Activated T-cell treated with anti-CD3 and anti-CD28 coated beads for 48 hours (primary cell): ENCODE measurements around the gene ITGB3.

ENCODE experiments used
- DNase-seq: peaks from one replicate; pipeline ENCODE4 v3.0.0-alpha.2; 2020; ENCODE audit warnings: low read depth

Gene ITGB3

DNA sequence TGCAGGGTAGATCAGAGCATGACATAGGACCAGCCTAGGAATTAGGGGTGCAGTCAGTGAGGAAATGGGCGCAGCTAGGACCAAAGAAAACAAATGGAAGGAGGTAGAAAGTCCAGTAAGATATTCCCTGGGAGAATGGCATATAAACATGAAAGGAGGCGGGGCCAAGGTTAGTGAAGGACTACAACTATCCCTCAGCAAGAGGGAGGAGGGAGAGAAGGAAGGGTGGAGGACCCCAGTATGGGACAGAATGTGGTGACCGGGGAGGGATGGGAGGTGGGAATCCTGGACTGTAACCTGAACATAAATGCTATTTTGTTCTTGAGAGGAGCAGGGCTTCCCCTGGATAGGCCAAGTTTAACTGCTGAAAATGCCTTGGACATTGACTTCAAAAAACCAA lies 22.8 kb downstream of the ITGB3 start:
- DNase-seq, result no peak

DNA sequence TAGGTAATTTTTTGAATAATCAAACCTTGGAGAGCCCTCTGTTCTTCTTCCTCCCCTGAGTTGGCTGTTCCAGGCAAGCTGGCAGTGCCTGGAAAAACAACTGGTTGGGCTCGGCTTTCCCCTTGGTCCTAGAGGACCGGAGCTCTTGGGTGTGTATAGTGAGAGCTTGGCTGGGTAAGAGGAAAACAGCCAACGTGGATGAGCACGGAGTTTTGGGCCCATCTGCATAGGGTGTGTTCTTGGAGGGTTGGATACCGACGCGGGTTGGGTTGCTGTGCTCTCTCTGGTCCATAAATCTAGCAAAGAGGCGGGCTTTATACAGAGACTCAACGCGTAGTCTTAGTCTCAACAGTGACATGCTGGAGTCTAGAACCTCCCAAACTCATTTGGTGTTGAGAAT lies 23.2 kb downstream of the ITGB3 start:
- DNase-seq, result no peak

DNA sequence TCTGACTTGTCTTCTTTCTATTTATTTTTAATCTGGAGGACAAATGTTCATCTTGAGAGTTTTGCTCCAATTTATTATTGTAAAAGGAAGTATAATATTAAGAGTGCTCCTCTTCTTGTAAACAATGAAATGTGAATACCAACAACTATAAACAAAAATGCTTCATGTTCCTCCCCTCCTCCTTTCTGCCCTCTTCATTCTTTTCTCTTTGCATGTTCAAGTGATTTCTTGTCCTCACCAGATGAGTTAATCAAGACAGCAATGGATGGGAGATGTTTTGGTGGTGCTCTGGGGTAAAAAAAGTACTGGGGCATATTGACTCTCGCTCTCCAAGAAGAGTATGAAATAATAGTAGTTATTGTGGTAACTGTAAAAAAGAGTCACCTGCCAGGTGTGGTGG lies 24.3 kb downstream of the ITGB3 start:
- DNase-seq, result no peak

DNA sequence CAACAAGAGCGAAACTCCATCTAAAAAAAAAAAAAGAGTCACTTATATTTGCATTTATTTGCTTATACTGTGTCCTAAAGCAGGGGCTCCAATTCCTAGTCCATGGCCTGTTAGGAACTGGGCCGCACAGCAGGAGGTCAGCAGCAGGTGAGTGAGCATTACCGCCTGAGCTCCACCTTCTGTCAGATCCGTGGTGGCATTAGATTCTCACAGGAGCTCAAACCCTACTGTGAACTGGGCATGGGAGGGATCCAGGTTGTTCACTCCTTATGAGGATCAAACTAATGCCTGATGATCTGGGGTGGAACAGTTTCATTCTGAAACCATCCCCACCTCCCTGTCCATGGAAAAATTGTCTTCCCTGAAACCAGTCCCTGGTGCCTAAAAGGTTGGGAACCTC lies 24.9 kb downstream of the ITGB3 start:
- no peak for DNase-seq

DNA sequence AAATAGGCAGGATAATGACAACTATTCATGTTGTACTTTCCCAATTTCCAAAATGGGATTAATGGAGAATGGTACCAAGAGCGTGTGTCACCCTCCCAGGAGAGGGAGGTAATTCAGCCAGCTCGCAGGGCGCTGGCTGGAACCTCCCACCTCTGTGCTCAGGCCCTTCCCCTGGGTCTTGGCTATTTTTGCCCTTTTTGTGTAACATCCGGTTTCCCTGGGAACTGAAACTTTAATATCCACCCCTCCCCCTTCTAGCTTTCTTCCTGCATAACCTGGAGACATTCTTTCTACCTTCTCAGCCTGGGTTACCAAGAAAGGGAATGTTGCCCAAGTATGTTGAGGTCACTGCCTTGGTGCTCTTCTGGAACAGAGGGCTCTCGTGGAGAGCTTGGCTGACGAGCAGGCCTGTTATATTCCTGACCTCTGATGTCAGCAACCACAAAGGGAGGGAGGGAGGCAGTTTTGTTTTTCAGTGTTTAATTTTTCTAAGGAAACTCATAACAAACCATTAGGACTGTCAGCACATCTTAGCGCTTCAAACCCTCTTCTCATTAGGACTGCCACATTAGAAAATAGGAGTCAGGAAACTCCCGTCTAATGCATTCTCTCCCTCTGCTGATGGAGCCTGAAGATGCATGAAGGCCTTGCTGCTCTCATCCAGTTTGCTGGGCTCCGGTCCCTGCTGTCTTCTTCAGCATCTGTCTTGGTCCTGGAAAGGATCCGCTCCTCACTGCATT lies 25.6 kb downstream of the ITGB3 start:
- no peak for DNase-seq

DNA sequence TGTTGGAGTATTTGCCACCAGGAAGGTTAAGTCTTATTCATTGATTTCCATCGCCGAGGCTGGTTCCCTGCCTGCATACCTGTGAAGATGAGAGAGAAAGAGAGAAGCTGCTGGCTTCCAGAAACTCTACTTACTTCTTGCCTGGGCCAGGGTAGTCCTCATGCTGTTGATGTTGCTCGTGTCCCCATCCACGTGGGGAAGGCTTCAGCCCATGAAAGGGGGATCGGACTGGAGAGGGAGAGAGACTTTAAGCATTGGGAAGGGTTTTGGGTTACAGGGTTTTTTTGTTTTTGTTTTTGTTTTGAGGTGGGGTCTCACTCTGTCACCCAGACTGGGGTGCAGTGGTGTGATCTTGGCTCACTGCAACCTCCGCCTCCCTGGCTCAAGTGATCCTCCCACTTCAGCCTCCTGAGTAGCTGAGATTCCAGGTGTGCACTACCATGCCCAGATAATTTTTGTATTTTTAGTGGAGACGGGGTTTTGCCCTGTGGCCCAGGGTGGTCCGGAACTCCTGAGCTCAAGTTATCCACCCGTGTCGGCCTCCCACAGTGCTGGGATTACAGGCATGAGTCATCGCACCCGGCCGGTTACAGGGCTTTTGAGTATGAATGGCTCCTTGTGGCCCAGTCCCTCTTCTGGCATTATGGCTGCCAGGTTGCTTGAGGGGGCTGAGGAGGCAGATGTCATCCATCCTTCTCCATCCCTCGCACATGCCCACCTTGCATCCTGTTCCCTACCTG lies 26.6 kb downstream of the ITGB3 start:
- no peak for DNase-seq

DNA sequence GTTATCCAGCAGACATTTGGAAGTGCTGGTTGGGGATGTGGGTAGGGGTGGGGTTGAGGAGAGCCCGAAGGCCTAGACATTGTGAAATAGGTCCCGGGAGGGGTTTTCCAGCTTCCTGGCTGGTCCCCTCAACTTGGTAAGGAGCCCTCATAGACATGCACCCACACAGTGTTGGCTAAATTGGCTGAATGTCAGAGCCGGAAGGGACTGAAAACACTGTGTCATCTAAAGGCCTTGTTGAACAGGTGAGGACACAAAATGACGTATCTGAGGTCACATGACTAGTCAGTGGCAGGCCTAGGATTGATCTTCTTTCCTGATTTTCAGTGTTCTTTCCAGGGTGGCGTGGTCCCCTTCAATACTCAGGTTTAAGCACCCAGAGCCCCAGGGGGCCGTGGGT lies 27.6 kb downstream of the ITGB3 start:
- DNase-seq, result no peak

DNA sequence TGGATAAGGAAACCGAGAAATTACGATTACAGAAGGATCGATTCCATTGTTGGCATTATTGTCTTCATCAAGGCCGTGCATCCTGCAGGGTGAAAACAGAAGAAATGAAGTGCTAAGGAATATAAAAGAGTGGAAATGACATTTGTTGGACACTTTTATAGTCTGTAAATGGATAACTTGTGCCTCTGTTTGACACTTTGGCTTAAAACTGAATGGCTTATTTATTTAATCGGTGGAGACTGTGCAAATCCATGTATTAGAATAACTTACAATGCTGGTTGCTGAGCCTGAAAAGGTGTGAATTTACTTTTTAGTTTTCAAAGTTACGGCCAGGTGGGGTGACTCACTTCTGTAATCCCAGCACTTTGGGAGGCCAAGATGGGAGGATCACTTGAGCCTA lies 31.4 kb downstream of the ITGB3 start:
- no peak for DNase-seq

DNA sequence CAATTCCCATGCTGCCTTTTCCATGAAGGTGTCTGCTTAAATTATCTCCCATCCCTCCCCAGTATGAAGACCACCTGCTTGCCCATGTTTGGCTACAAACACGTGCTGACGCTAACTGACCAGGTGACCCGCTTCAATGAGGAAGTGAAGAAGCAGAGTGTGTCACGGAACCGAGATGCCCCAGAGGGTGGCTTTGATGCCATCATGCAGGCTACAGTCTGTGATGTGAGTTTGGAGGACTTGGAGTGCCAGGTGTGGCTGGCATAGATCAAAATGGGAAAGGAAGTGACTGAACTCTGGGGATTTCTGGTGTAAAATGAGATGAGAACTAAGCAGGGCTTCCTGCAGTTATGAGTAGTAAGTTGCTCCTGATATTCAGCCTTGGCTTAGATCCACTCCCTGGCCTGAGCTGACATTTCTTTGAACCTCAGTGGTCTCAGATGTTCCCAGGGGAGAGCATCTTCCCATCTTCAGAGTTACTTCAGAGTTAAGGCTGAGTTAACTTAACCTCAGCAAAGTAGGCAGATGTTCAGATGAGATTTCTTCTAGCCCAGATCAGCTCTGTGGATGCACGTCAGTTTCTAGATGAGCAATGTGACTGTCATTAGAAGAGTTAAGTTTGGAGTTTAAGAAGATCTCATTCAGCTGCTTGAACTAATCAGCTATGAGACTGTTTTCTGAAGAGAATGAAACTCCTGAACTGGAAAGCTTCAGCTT lies 32.7 kb downstream of the ITGB3 start:
- no peak for DNase-seq

DNA sequence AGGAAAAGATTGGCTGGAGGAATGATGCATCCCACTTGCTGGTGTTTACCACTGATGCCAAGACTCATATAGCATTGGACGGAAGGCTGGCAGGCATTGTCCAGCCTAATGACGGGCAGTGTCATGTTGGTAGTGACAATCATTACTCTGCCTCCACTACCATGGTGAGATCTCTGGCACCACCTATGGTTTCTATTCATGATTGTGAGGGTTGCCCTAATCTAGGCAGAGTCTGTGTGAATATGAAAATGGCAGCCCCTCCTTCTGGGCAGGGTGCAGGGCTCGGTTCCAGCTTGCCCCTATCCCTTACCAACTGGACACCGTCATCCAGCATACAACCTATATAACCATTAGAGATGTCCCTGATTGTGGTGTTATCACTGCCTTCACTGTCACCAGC lies 33.4 kb downstream of the ITGB3 start:
- DNase-seq, result no peak

DNA sequence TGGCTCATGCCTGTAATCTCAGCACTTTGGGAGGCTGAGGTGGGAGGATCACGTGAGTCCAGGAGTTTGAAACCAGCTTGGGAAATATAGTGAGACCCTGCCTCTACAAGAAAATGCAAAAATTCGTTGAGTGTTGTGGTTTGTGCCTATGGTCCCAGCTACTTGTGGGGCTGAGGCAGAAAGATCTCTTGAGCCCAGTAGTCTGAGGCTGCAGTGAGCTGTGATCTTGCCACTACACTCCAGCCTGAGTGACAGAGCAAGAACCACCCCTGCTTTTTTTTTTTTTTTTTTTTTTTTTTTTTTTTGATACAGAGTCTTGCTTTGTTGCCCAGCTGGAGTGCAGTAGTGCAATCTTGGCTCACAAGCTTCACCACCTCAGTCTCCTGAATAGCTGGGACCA lies 34.0 kb downstream of the ITGB3 start:
- no peak for DNase-seq

DNA sequence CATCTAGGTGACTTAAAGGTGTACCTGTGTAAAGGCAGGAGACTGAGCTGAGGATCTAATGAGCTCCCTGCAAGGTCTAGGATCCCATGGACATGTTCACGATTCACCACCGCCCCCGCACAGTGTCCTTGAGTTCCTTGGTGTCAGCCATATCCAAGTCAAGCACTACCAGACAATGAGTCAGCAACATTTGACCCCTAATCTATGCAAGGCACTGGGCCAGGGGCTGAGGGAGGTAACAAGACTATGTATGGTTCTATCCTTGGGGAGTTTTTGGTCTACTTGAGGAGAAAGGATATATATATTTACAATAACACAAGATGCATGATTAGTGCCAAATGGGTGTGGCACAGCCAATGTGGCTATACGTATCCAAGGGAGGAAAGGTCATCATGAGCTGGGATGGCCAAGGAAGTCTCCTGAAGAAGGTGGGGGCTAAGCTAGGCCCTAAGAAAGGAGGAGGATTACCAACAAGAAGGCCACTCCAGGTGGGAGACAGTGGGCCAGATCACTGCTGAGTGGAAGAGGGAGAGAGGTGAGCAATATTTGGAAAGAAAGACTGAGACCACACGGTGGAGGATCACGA lies 35.0 kb downstream of the ITGB3 start:
- no peak for DNase-seq

DNA sequence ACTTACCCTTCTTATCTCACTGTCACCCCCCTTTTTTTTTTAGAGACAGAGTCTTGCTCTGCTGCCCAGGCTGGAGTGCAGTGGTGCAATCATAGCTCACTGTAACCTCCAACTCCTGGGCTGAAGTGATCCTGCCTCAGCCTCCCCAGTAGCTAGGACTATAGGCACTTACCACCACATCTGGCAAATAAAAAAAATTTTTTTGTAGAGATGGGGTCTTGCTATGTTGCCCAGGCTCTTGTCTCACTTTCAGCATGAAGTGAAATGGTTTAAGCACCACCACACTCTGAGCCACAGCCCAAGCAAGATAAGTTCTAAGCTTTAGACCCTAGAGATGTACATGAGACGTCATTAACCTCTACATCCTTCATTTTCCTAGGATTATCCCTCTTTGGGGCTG lies 35.7 kb downstream of the ITGB3 start:
- DNase-seq, result no peak

DNA sequence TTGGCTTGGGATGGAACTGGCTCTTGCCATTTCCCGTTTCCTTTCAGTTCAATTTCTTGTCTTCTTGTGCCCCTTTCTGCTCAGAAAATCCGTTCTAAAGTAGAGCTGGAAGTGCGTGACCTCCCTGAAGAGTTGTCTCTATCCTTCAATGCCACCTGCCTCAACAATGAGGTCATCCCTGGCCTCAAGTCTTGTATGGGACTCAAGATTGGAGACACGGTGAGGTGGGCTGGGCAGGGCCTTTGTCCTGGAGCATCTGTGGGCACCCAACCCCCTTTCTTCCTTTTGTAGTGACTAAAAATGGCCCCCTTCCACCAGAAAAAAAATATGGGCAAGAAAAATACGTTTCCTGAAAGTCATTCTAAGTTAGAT lies 37.2 kb downstream of the ITGB3 start:
- no peak for DNase-seq

DNA sequence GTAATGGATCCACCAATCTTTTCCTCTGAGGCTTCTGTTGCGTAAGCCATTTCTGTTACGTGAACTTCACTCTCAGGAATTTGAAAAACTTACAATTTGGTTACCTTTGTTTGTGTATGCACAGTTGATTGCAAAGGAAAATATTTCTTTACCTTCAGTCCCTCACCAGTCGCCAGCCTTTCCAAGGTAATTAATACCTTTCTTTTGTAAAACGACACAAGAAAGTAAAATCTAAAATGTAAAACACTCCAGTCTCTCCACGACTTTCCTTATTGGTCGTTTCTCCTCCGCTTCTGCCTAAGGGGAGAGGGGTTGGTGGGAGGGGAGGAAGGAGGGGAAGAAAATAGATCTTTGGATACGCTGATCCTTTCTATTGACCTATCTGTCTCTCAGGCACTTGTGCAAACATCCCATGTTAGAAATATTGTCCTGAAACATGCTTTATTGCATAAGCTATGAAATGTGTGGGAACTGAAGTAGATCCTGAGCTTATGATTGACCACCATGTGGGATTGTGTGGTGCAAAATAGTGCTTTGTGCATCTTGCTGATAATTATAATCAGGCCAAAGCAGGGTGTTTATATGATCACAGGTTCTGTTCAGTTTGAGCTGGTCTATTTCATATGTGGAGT lies 37.7 kb downstream of the ITGB3 start:
- DNase-seq, result no peak

DNA sequence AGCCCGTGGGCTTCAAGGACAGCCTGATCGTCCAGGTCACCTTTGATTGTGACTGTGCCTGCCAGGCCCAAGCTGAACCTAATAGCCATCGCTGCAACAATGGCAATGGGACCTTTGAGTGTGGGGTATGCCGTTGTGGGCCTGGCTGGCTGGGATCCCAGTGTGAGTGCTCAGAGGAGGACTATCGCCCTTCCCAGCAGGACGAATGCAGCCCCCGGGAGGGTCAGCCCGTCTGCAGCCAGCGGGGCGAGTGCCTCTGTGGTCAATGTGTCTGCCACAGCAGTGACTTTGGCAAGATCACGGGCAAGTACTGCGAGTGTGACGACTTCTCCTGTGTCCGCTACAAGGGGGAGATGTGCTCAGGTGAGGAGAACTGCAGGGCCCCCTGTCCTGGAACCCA lies 38.6 kb downstream of the ITGB3 start:
- no peak for DNase-seq

DNA sequence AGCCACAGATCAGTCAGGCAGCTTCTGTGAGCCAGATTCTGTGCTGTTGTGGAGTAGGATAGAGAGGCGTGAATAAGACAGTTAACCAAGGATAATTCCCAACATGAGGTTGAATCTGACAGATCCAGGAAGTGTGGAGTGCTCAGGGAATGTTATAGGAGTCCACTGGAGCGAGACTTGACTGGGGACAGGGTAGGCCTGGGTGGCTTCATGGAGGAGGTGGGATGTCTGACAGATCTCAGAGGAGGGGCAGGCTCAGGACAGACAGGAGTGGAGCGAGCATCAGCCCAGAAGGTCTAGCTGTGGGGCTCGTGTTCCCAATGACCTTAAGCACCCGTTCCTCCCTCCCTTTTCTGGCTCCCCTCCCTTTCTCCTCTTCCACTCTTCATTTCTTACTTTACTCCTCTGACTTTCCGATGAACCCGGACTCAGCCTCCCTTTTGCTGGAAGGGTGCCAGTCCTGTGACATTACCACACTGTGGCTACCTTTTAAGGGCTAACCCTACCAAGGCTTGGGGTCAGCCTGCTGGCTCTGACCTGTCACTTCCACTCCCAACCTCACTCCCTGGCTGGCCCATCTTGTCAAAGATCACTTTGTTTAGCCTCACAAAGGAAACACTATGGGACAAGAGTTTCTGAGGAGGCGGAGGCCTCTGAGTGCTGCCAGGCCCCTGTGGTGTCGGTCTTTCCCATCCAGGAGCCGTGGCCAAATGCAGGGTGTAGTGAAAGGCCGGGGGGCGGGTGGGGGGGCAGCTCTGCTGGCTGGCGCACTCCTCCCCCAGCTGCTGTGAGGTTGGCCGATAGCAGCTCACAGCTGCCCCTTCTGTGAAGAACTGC lies 41.6 kb downstream of the ITGB3 start:
- no peak for DNase-seq

DNA sequence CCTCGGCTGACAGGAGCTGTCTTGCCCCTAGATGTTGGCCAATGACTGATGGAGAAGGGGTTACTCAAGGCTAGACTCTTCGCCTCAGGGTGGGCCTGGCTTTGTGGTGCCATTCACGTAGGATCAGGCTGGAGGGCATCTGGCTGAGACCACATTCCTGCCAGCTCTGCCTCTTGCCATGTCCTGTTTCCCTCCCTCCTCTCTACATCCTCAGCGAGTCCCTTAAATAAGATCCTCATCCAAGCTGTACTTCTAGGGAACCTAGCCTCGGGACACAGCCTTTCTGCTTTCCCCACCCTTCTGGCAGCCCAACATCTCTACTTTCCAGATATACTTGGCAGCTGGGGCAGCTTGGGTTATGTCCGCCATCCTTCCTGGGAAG lies 42.2 kb downstream of the ITGB3 start:
- no peak for DNase-seq

DNA sequence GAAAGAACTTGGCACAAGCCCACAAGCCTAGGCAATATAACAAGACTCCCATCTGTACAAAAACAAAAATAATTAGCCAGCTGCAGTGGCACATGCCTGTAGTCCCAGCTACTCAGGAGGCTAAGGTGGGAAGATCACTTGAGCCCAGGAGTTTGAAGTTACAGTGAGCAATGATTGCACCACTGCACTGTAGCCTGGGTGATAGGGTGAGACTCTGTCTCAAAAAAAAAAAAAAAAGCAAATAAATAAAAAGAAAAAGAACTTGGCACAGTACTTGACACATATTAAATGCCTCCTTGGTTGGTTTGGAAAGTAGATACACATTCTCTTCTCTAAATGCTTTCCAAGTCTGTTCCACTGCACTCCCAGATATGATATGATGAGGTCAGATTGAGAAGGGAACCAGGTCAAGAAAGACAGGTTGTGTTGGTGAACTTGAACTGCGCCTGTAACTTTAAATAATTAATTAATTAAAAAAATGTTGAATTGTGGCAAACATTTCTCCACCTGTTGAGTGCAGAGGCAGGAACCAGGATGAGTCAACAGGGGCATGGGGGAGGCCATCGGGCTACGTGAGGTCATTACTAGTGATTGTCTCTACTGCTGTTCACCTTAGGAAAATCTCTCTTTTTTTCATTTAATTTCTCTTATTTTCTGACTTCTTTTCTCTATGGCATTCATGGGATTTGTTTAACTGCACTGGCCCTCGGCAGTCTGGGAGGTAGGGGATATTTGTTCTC lies 44.2 kb downstream of the ITGB3 start:
- DNase-seq, result no peak

DNA sequence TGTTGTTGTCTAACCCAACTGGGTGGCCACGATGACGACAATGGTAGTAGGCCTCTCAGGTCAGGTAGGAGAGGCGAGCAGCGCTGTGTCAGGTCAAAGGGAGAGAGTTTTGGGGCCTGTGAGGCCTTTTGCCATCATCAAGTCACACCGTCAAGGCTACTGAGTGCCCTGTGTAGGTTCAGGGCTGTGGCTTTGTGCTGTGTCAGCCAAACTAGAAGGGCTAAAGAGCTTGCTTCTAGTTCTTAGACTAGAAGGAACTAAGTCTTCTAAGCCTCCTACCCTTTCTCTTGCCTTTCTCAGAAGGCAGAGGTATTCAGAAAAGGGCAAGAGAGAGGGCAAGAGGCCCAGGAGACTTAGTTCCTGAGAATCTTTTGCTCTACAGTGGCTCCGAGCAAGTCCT lies 45.1 kb downstream of the ITGB3 start:
- no peak for DNase-seq
